Esophagus squamous epithelium (tissue), 4 donors: ENCODE data around the gene SHQ1.

Source experiments
- CTCF ChIP-seq, 6 experiments: fragments of 450-650 bp in 4 of 6; fragments of 200-600 bp in 2 of 6; sonication (generic) in 2 of 6; IDR thresholded peaks; one replicate each; pipeline ENCODE4 v1.5.1; 2016 to 2019; ENCODE audit warnings: antibody characterized with exemption in 6 of 6, mild to moderate bottlenecking in 4 of 6, moderate library complexity in 4 of 6
- POLR2A ChIP-seq, 4 donors: fragments of 450-650 bp; IDR thresholded peaks; one replicate each; pipeline ENCODE4 v1.6.1; 2017; ENCODE audit warnings: antibody characterized with exemption in 4 of 4, mild to moderate bottlenecking in 4 of 4, moderate library complexity in 3 of 4

GRCh38 chr3:72847751-72848702 lies at the start of gene SHQ1:
- TF ChIP-seq CTCF (IDR thresholded peaks at IDR 0.05): no peak
- peak in 1 of 4 donors; percentile 52 for TF ChIP-seq POLR2A (IDR thresholded peaks at IDR 0.05)
